Osteocyte (in vitro differentiated cells): ENCODE data around the gene RBMS3. TPM values are rescaled to one million over a fixed set of nuclear protein-coding genes. Genes with fewer than 3 reads are reported as not detected.

Experiments used
- DNase-seq: peaks from one replicate; pipeline ENCODE4 v3.0.0; 2021; ENCODE audit warnings: mixed read lengths; ENCODE audit not compliant: unreplicated experiment; ENCODE audit errors: extremely low spot score
- H3K27ac Mint-ChIP-seq: one replicate; pipeline ENCODE4 v1.8.0; 2021; ENCODE audit warnings: mild to moderate bottlenecking, mixed read lengths; ENCODE audit not compliant: unreplicated experiment
- H3K27me3 Mint-ChIP-seq: one replicate; pipeline ENCODE4 v1.8.0; 2021; ENCODE audit warnings: mixed read lengths; ENCODE audit not compliant: unreplicated experiment
- H3K36me3 Mint-ChIP-seq: one replicate; pipeline ENCODE4 v1.8.0; 2021; ENCODE audit warnings: mixed read lengths; ENCODE audit not compliant: unreplicated experiment
- H3K4me1 Mint-ChIP-seq: one replicate; pipeline ENCODE4 v1.8.0; 2021; ENCODE audit warnings: mixed read lengths; ENCODE audit not compliant: unreplicated experiment
- H3K4me3 Mint-ChIP-seq: one replicate; pipeline ENCODE4 v1.8.0; 2021; ENCODE audit warnings: mild to moderate bottlenecking, moderate library complexity, mixed read lengths; ENCODE audit not compliant: unreplicated experiment
- H3K9me3 Mint-ChIP-seq: one replicate; pipeline ENCODE4 v1.8.0; 2021; ENCODE audit warnings: mixed read lengths; ENCODE audit not compliant: unreplicated experiment
- CTCF ChIP-seq: fragments of 200-600 bp; sonication (generic); IDR thresholded peaks from 2 replicates; pipeline ENCODE4 v1.5.0; 2021; ENCODE audit warnings: antibody characterized with exemption, mild to moderate bottlenecking, moderate library complexity
- total RNA-seq: library from RNA; stranded (reverse); gene quantifications from 2 replicates; pipeline ENCODE4 v1.2.1, GENCODE V29; 2021

The RBMS3 gene
- total RNA-seq, 1 donor from 2014 or later: 64.2 TPM

- TF ChIP-seq CTCF: no peak
- Mint-ChIP-seq H3K27me3 (no peaks in the 10 kb centered on the region), H3K4me1 (peaks cover 28% of the 10 kb centered on the region), H3K27ac (no peak overlapping the region), H3K4me3 (no peak overlapping the region), H3K9me3 (no peaks in the 10 kb centered on the region), H3K36me3 (peaks cover 5% of the 10 kb centered on the region)
- DNase-seq: no peak
Observed at GRCh38 chr3:29924783-29925561, 644.1 kb downstream of the RBMS3 start.

DNA sequence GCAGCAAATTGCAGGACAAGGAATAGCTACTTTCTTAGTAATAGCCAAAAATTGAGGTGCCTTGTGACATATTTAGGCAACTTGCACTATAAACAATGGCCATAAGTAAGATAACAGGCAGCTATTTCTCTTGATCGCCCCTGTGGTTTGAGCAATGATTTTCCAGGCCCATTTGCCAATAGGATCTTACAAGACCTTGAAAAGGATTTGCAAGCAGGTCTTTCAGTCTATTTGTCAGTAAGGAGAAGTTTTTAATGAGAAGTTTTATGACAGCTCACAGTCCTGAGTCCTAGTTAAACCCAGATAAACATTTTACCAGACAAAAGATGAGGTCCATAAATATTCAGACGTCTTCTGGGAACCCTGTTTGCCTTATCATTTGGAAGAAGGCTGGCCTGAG is 645.5 kb downstream of the RBMS3 start:
- Mint-ChIP-seq H3K27ac (no peak overlapping the region), H3K27me3 (no peaks in the 10 kb centered on the region), H3K4me3 (no peak overlapping the region), H3K9me3 (peaks cover 1% of the 10 kb centered on the region), H3K4me1 (peaks cover 28% of the 10 kb centered on the region), H3K36me3 (peaks cover 7% of the 10 kb centered on the region)
- no peak for TF ChIP-seq CTCF
- DNase-seq: no peak

- Mint-ChIP-seq H3K4me3 (no peak overlapping the region), H3K36me3 (peaks cover 10% of the 10 kb centered on the region), H3K9me3 (peaks cover 4% of the 10 kb centered on the region), H3K27me3 (no peaks in the 10 kb centered on the region), H3K27ac (no peak overlapping the region), H3K4me1 (peaks cover 21% of the 10 kb centered on the region)
- no peak for DNase-seq
- TF ChIP-seq CTCF: no peak
Observed at GRCh38 chr3:29932696-29933325, 651.9 kb downstream of the RBMS3 start.

DNA sequence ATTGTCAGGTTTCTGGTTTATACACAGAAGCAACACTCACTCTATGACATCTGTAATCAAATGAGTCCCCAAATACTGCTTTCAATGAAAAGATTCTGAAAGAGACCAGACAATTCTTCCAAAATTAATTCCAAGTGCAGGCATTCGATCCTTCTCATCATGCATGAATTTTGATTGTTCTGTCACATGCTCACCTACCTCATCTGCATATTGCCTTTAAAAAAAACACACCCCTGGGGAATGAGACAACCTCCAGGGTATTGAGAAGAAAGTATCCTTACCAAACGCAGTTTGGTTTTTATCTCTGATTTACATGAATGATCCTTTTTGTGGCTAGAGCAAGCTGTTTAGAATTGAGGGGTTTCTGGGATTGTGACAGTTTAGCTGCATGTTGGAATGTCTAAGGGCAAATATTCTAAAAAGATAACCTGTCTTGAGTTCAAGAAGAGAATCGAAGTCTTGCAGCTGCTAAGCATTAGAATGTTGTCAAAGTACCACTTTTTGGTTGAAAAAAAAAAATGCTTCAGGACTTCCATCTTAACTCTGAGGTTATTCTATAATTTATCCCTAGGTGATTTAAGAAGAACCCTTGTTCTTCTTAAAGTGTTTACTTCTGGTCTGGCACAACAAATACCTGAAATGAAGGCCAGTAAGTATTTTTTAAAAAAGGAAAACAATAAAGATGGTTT is 653.1 kb downstream of the RBMS3 start:
- Mint-ChIP-seq H3K27me3 (no peaks in the 10 kb centered on the region), H3K9me3 (peaks cover 4% of the 10 kb centered on the region), H3K27ac (no peak overlapping the region), H3K36me3 (peaks cover 7% of the 10 kb centered on the region), H3K4me1 (peaks cover 23% of the 10 kb centered on the region), H3K4me3 (no peak overlapping the region)
- TF ChIP-seq CTCF: no peak
- DNase-seq: no peak

DNA sequence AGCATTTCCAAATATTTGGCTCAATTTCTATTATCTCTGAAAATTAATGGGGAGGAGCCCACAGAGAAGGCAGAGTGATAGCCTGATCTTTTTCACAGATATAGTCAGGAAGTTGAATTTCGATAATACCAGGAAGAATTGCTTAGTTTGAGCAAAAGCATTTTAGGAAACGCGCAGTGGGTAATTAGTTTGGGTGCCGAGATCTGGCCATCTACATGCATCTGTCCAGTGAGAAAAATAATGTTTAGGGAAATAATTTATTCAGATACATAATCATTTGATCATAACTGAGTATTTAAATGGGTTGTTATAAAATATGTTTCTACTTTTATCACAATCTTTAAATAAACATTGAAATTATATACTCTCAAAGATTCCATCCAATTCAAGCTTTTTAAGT is 653.9 kb downstream of the RBMS3 start:
- peaks cover 11% of the 10 kb centered on the region for H3K36me3 Mint-ChIP-seq
- no peak for TF ChIP-seq CTCF
- no peak for DNase-seq
- H3K4me1 Mint-ChIP-seq: peaks cover 23% of the 10 kb centered on the region
- no peak overlapping the region for H3K4me3 Mint-ChIP-seq
- no peaks in the 10 kb centered on the region for H3K27me3 Mint-ChIP-seq
- H3K27ac Mint-ChIP-seq: no peak overlapping the region
- H3K9me3 Mint-ChIP-seq: peaks cover 7% of the 10 kb centered on the region
